PC-9 (cell line): ENCODE measurements around the gene STK24.

Experiments
- CTCF ChIP-seq: fragments of 200-600 bp; sonication (generic); conservative IDR thresholded peaks from 2 replicates; pipeline ENCODE4 v1.6.1; 2017; ENCODE audit warnings: mixed run types, antibody characterized with exemption, mild to moderate bottlenecking, moderate library complexity
- EZH2 ChIP-seq: fragments of 200-600 bp; sonication (generic); IDR thresholded peaks from 2 replicates; pipeline ENCODE4 v1.8.0; 2017; ENCODE audit warnings: antibody characterized with exemption, low read depth

- TF ChIP-seq CTCF (no peak), EZH2 (no peak)
Measured at GRCh38 chr13:98494769-98495168, 82.1 kb downstream of the STK24 start.
